Smooth muscle cell of the pulmonary artery (primary cell): Measurements from ENCODE around the gene STK39. TPM values are rescaled to one million over a fixed set of nuclear protein-coding genes. Genes with fewer than 3 reads are reported as not detected.

ENCODE experiments used
- total RNA-seq: library from RNA; depleted of rRNA; stranded (reverse); fragments of >200 nt; gene quantifications from 2 replicates; pipeline ENCODE4 v1.2.3, GENCODE V29; 2014

STK39 gene
- total RNA-seq, result 12.8 and 16.5 TPM in 2 replicates

DNA sequence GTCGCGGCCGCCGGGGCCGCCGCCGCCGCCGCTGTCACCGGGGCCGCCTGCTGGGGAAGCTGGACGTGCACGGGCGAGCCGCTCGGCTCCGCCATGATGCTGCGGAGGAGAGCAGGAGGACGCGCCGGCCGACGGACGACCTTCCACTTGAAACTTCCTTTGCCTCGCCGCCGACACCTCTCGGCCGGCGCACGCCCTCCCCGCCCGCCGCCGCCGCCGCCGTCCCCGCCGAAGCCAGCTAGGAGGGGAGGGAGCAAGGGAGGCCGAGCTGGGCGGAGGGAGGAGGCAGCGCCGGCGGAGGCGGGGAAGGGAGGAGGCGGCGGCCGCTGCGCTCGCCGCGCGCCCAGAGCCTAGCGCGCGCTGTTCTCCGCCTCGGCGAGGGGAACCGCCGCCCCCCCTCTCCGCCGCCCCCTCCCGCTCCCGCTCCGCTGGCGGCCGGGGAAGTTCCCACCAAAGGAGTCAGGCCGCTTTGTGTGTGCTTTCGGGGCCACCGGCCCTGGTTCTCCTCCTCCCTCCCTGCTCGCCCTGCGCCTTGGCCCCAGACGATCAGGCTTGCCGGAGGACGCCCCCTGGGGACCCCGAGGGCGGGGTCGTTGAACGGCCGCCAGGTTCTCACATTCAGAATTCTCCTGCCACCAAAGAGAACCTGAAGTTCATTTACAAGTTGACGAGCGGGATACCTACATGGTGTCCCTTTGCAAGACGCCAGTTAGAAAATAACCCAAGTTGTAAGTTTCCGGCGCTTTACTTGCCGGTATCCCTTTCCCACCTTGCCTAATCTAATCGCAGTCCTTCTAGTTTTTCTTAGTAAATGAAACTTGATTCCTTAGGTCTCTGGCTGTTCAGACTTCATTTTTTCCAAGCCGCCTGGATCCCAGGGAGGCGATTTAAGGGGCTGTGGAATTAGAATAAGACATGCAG lies at the start of gene STK39:
Gene STK39 (minus strand): TSS at position 255 of the 921 bp plus-strand sequence. CDS start 160 bp downstream, at position 95.

Other genes with a start within 250 kb of the STK39 start
- 12.2 and 18.8 TPM in 2 replicates for gene CERS6, start 208.7 kb upstream of the STK39 start, total RNA-seq